ENCODE results near the gene SARS2.
"Not testable (repeated sequence)": the region's sequence is repeated elsewhere in the genome, so short reads cannot be mapped to it uniquely, and the experiment has no call there.

Gene SARS2

DNA sequence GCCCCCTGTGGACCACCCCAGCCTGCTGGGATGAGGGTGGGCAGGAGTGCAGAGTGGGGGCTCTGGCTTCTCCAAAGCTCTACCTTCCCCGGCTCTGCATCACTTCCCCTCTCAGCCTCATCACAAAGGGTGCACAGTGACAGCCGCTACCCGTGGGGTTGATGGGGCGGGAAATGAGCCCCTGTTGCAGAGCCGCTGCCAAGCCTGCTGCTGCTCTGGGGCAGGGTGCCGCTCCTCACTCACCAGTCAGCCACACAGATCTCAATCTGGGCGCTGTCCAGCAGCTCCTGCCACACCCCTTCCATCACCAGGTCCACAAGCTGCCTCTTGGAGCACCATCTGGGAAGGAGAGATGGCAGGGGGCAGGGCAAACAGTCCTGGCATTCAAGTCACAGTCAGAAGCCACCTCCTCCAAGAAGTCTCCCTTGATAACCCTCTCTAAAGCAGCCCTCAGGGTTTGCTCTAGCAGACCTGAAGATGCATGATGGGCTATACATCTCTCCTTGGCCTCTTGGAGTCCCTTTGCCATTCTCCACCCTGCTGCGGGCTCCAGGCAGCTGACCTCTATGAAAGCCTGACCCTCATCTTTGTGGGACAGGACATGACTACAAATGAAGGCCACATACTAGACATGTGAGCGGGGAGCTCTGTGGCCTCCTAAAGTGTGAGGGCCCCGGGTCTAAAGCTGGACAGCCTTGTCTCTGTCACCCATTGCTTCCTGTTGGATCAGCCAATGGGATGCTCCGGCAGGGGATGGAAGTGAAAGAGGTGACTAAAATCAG, 15.9 kb upstream of the SARS2 start:
- DNase-seq (ENCODE audit: low read depth in 2 of 2) = no peak

DNA sequence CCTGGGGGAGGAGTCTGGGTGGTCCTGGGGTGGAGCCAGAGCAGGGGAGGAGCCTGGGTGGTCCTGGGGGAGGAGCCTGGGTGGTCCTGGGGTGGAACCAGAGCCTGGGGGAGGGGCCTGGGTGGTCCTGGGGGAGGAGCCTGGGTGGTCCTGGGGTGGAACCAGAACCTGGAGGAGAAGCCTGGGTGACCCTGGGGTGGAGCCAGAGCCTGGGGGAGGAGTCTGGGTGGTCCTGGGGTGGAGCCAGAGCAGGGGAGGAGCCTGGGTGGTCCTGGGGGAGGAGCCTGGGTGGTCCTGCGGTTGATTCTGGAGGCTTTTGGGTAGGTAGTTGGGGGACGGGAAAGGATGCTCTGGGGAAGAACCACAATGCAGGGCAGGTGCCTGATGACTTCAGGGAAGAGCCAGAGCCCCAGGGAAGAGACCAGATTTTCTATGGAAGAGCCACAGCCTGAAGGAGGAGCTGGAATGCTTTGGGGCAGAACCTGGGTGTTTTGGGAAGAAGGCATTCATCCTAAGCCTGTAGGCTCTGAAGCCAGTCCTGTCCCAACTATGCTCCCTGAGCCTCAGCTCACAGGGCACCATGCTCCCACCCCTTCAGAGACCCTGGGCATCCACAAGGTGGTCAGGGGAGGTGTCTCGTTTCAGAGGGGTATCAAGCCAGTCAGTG, 15.1 kb upstream of the SARS2 start:
- no peak for DNase-seq (ENCODE audit: low read depth in 2 of 2)

DNA sequence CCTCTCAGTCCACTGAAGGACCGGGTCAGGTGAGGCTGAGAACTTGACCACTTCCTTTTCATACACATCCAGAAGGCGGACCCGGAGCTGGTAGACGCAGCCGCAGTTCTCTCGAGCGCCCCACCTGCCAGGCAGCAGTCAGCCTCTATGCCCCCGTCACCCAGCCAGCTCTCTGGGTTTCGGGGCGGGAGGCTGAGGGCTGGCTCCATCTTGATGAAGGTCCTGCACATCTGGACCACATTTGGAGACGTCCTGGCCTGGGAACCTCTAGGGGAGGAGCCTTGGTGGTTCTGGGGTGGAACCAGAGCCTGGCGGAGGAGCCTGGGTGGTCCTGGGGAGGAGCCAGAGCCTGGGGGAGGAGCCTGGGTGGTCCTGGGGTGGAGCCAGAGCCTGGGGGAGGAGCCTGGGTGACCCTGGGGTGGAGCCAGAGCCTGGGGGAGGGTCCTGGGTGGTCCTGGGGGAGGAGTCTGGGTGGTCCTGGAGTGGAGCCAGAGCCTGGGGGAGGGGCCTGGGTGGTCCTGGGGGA, 14.5 kb upstream of the SARS2 start:
- DNase-seq (ENCODE audit: low read depth in 2 of 2) = no peak

DNA sequence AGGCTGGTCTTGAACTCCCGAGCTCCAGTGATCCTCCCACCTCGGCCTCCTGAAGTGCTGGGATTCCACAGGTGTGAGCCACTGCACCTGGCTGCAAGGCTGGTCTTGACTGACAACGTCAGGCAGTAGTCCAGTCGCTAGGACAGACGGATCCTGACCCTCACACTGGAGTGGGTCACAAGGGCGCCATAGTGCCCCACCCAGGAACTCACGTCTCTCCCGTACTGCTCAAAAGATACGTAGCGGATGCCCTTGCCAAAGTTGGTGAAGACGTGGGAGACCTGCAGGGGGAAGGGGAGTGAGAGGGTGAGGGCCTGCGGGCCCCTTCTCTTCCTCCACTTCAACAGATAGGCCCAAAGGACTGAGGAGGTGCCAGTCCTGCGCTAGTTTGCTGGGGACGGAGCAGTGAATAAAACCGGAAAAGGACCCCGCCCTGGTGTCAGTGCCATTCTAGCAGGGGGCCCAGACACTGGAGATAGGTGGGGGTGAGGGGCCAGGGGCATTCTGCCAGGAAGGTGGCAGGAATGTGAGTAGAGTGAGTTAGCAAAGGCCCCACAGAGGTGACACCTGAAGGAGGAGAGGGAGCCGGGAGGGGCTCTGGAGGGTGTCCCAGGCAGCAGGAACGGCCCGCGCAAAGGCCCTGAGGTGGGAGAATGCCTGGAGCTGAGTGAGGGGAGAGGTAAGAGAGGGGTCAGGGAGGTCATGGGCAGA, 12.1 kb upstream of the SARS2 start:
- DNase-seq (ENCODE audit: low read depth in 2 of 2) = no peak

DNA sequence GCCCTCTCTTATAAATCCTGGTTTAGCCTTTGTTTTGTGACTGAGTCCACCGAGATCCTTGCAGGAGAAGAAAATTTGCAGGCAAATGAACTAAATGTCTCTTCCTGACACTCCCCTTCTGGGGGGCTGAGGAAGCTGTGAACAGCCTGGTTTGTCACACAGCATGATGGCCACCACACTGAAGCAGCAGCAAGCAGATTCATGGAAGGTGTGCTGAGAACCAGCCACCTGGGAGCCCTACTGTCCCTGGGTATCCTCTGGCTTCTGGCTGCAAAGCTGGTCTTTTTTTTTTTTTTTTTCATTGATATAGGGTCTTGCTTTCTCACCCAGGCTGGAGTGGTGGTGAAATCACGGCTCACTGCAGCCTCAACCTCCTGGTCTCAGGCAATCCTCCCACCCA, 11.4 kb upstream of the SARS2 start:
- DNase-seq (ENCODE audit: low read depth in 2 of 2) = no peak

DNA sequence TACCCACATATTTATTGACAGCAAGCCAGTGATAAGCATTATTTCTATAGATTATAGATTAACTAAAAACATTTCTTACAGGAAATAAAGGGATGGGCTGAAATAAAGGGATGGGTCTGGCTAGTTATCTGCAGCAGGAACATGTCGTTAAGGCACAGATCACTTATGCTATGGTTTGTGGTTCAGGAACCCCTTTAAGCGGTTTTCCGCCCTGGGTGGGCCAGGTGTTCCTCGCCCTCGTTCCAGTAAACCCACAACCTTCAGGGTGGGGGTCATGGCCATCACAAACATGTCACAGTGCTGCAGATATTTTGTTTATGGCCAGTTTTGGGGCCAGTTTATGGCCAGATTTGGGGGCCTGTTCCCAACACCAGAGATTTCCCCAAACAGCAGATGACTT, 10.9 kb upstream of the SARS2 start:
- not testable (repeated sequence) for DNase-seq (ENCODE audit: low read depth in 2 of 2)

DNA sequence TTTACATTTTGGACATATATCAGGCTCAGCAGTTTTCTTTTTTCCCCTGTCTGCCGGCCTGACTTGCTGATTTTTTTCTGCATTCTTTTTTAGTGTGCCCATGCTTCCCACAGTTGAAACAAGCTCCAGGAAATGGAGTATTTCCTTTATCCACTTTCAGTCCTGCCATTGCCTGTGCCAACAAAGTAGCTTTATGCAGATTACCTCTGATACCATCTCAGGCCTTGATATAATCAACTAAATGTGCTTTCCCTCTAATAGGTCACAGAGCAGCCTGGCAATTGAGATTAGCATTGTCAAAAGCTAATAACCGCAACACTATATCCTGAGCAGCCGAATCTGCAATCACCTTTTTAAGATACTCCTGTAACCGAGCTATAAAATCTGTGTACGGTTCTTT, 9.4 kb upstream of the SARS2 start:
- no peak for DNase-seq (ENCODE audit: low read depth in 2 of 2)

DNA sequence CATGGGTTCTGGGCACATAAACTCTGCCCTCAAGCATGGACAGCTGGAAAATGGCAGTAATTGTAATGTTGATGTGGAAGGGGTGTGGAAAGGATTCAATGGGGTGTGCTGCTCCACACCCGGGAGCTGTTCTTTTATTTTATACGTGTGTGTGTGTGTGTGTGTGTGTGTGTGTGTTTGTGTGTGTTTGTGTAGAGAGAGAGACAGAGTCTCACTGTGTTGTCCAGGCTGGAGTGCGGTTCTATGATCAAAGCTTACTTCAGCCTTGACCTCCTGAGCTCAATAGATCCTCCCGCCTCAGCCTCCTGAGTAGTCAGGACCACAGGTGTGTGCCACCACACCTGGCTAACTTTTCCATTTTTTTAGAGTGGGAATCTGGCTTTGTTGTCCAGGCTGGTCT, 3.0 kb upstream of the SARS2 start:
- DNase-seq (ENCODE audit: low read depth in 2 of 2) = no peak

DNA sequence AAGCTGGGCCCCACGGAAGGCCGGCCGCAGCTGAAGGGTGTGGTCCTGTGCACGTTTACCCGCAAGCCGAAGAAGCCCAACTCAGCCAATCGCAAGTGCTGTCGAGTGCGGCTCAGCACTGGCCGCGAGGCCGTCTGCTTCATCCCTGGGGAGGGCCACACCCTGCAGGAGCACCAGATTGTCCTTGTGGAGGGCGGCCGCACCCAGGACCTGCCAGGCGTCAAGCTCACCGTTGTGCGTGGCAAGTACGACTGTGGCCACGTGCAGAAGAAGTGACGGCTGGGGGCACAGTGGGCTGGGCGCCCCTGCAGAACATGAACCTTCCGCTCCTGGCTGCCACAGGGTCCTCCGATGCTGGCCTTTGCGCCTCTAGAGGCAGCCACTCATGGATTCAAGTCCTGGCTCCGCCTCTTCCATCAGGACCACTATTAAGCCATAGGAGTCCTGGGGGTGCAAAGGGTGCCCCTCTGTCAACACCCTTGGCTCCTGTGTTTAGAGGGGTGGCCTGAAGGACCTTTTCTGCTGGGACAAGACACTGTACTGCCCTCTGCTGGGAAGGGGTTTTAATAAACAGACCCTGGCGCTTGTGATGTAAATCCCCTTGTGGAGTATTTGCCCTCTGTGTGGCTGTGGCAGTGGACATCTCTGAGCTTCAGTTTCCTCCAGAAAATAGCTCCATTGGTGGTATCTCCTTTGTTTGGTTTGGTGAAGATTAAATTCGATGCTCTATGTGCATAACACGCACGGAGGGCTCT, 2.0 kb upstream of the SARS2 start:
- no peak for DNase-seq (ENCODE audit: low read depth in 2 of 2)

DNA sequence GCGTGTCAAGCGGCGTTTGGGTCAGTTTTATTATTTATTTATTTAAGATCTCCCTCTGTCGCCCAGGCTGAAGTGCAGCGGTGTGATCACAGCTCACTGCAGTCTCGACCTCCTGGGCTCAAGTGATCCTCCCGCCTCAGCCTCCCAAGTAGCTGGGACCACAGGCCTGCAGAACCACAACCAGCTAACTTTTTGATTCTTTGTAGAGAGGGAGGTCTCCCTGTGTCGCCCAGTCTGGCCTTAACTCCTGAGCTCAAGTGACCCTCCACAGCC, 894 bp upstream of the SARS2 start:
- no peak for DNase-seq (ENCODE audit: low read depth in 2 of 2)

DNA sequence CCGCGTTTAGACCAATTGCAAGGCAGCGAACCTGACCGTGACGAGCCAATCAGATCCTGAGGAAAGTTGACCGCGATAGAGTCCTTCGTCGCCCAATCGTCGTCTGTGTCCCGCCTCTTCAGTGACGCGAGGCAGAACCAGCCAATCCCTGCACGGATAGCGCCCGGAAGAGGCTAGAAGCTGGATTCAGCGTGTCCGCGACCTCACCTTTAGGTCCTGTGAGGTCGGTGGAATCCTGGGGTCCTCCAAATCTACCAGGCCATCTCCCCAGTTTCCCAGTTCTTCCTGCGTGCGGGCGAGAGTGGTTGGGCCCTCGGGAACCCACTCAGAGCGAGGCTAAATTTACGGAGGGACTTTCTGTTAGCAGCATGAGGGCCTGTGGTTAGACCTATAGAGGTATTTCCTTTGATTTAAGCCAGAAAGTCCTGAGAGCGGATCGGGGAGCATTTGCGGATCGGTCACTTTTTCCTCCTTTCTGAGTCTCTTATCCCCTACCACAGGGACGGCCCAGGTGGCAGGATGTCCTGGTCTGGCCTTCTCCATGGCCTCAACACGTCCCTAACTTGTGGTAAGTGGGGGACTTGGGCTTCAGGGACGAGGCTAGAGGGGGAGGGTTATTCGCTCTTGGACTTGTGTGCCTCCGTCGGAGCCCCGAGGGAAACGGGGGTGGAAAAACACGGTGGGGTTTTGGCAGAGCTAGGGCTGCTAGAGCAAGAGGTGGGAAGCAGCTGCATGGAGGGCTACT, 385 bp upstream of the SARS2 start, which contains the start of gene MRPS12:
TSS of gene MRPS12 (plus strand) at position 169 of the 745 bp plus-strand sequence. CDS start at position 520, 351 bp downstream.
- DNase-seq (ENCODE audit: low read depth in 2 of 2) = peak; percentile 98

DNA sequence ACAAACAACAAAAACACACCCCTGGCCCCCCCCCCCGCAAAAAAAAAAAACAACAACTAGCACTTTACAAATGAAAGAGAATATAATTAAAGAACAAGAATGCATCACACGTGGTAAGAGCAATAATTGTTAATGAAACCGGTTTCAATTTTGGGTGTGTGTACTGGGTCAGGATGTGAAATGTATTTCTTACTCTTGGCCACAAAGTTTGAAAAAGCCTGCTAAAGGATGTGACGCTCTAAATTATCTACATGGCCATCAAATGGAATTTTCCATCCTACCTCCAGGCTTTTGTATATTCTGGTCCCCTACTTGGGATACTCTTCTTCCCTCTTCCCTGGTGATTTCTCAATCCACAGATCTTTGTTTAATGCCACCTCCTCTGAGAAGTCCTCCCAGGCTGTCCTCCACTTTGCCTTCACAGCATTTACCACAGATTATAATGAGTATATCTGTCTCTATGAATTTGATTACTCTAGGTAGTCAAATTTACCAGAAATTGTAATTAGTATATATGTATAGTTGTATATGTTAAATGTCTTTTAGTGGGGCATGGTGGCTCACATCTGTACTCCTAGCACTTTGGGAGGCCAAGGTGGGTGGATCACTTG, 2.1 kb downstream of the SARS2 start:
- no peak for DNase-seq (ENCODE audit: low read depth in 2 of 2)

DNA sequence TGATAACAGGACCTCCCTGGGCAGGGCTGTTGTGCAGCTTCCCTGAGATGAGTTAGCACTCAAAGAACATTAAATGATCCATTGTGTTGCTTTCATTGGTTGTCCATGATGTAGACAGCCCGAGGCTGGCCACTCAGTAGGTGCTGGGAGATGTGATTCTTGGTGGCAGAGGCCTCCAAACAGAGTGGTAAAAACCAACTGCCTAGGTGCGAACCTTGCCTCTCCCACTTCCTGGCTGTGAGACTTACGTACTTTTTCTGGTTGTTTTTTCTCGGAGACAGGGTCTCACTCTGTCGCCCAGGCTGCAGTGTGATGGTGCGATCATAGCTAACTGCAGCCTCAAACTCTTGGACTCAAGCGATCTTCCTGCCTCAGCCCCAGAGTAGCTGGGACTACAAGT, 6.2 kb downstream of the SARS2 start:
- DNase-seq (ENCODE audit: low read depth in 2 of 2) = no peak

DNA sequence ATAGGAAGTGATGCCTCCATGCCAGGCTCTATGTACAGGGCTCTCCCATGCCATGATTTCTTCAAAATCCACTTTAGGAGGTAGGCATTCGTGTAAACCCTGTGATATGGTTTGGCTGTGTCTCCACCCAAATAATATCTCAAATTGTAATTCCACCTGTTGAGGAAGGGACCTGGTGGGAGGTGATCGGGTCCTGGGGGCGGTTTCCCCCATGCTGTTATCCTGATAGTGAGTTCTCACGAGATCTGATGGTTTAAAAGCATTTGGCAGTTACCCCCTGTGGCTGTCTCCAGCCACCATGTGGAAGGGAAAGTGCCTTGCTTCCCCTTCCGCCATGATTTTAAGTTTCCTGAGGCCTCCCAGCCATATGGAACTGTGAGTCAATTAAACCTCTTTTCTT, 8.1 kb downstream of the SARS2 start:
- DNase-seq (ENCODE audit: low read depth in 2 of 2) = no peak

DNA sequence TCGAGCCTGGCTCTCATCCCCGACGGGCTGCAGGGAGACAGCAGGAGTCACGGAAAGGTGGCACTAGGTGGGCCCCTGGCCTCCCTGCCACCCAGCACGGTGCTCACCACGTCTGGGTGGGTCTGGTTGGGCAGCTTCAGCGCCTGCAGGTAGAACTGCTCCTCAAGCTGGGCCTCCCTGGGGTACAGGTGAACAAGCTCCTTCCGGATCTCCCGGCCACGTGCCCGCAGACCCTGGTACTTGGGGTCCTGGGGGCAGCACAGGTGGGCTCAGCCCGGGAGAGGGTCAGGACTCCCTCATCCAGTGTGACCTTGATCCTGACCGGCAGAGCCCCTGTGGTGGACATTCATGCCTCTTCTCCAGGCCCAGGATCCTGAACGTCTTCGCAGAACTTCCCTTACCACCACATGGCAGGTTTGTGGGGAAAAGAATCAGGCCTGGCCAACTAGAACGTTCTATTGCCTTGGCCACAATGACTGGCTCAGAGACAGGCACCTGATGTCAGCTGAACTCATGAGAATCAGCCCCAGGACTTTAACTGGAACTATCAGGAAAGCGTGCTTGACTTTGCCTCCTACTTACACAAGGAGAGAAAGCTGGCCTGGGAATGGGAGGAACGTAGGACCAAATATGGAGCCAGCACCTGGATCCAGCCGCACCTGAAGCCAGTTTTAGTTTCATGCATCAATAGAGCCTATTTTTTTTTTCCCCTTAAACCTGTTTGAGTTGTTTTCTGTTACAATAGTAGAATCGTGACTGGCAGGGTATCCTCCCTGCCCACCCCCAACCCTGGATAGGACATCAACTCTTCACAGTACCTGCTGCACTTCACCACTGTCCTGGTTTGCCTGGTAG, 8.9 kb downstream of the SARS2 start:
- no peak for DNase-seq (ENCODE audit: low read depth in 2 of 2)

DNA sequence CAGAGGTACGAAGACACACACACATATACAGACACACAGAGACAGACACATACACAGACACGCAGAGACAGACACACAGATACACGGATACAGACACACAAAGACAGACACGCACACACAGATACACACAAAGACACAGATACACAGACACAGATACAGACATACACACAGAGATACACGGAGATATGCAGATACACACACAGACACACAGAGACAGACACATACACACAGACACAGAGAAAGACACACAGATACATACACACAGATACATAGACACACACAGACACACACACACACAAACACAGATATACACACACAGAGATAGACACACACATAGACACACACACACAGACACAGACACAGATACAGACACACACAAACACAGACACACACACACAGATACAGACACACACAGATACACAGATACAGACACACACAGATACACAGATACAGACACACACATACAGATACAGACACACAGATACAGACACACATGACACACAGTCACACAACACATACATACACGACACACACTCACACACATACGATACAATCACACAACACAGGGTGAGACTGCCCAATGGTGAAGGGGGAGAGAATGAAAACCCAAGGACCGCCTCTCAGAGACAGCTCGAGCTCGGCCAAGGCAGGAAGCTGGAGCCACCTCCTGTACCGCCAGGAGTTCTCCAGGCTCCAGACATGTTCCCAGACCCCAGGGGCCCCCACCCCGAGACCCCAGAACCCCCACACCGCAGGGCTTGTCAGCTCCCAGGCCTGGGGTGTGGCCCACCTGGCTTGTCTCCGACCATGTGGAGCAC, 9.8 kb downstream of the SARS2 start:
- DNase-seq (ENCODE audit: low read depth in 2 of 2) = no peak

DNA sequence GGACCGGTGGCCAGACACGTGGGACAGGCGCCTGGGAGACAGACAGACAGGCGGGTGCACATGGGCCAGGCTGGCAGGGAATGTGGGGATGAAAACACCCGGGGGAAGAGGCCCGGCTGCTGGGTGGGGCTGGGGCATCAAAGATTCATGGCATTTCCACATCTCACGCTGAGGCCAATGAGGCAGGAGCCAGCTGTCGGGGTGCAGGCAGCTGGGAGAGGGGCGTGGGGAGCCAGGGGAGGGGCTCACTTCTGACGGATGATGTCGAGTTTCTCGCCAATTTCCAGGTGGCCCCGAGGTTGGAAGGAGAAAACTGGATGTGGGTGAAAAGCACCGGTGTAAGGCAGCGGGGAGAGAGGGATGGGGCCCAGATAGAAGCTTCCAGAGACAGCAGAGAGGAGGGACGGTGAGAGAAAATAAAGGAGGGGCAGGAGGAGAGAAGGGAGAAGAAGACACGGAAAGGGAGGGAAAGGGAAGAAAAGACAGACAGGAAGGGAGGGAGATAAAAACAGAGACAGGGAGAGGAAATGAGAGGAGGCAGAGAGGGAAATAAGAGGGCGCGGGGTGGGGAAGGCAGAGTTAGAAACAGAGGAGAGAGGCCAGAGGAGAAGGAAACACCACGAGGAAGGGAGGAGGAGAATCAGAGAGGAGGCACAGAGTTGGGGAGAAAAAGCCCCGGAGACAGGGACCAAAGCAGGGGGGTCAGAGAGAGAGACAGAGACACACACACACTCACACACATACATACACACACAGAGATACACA, 10.5 kb downstream of the SARS2 start:
- no peak for DNase-seq (ENCODE audit: low read depth in 2 of 2)

DNA sequence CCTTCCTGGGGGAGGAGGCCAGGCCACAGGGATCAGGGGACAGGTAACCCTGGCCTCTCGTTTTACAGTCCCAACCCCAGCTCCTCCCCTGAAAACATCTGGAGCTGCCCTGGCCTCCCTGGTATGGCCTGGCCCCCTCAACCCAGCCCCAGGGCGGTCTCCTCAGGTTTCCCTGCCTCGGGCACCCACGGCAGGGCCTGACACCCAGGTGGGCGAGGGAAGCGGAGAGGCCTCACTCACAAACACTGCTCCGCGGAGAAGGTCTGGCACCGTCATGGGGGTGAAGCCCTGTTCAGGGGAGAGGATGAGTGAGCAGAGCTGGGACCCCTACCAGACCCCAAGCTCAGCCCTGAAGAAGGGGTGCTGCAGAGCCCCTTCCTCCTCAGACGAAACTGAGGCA, 12.0 kb downstream of the SARS2 start:
- DNase-seq (ENCODE audit: low read depth in 2 of 2) = no peak
